WTC11 (cell line): Measurements from ENCODE around the gene ROR2. TPM values are rescaled to one million over a fixed set of nuclear protein-coding genes. Genes with fewer than 3 reads are reported as not detected.

Source experiments
- ATAC-seq: fragments of 200-7000 bp; cut with Tn5 transposase; 2 replicates; pipeline ENCODE4 v1.10.0; 2021; ENCODE audit warnings: mild to moderate bottlenecking, moderate library complexity
- CTCF ChIA-PET: fragments of 300-600 bp; sonication (Branson Sonifier 250); formaldehyde crosslinking; loops from one replicate; lab custom pipeline; 2021; ENCODE audit warnings: antibody characterized with exemption; lab: Charles Lee
- POLR2A ChIA-PET: fragments of 350-600 bp; sonication (Branson Sonifier 250); formaldehyde crosslinking; loops from one replicate; lab custom pipeline; 2021; ENCODE audit warnings: antibody characterized with exemption; lab: Charles Lee
- DNase-seq: peaks from one replicate; pipeline ENCODE4 v3.0.0; 2021; ENCODE audit warnings: low spot score
- H3K27ac Mint-ChIP-seq: 2 replicates; pipeline ENCODE4 v1.8.0; 2021; ENCODE audit warnings: mixed read lengths
- H3K27me3 Mint-ChIP-seq: 2 replicates; pipeline ENCODE4 v1.8.0; 2021; ENCODE audit warnings: low read depth, mild to moderate bottlenecking, moderate library complexity, mixed read lengths
- H3K36me3 Mint-ChIP-seq: 2 replicates; pipeline ENCODE4 v1.8.0; 2021; ENCODE audit warnings: mixed read lengths
- H3K4me1 Mint-ChIP-seq: 2 replicates; pipeline ENCODE4 v1.8.0; 2022; ENCODE audit warnings: mixed read lengths
- H3K4me3 Mint-ChIP-seq: 2 replicates; pipeline ENCODE4 v1.8.0; 2021; ENCODE audit warnings: mild to moderate bottlenecking, moderate library complexity, mixed read lengths
- H3K9me3 Mint-ChIP-seq: 2 replicates; pipeline ENCODE4 v1.8.0; 2021; ENCODE audit warnings: mixed read lengths
- AR ChIP-seq: fragments of 250-450 bp; sonication (Bioruptor Pico); IDR thresholded peaks from 2 replicates; pipeline ENCODE4 v1.9.0; 2021; ENCODE audit warnings: mild to moderate bottlenecking
- ARID4B ChIP-seq: sonication (generic); formaldehyde crosslinking; IDR thresholded peaks from 2 replicates; pipeline ENCODE4 v1.8.0; 2023; ENCODE audit warnings: missing genetic modification reagents, mild to moderate bottlenecking, borderline replicate concordance
- CREM ChIP-seq: sonication (generic); formaldehyde crosslinking; IDR thresholded peaks from 2 replicates; pipeline ENCODE4 v1.8.1; 2022; ENCODE audit warnings: mild to moderate bottlenecking, missing genetic modification reagents, moderate library complexity
- E2F4 ChIP-seq: sonication (generic); formaldehyde crosslinking; IDR thresholded peaks from 2 replicates; pipeline ENCODE4 v1.8.1; 2022; ENCODE audit warnings: low read depth, mild to moderate bottlenecking, moderate library complexity, missing genetic modification reagents, borderline replicate concordance
- E2F5 ChIP-seq: sonication (generic); formaldehyde crosslinking; IDR thresholded peaks from 2 replicates; pipeline ENCODE4 v1.8.1; 2022; ENCODE audit warnings: mild to moderate bottlenecking, moderate library complexity, missing genetic modification reagents
- GRHL2 ChIP-seq: fragments of 250-450 bp; sonication (Bioruptor Pico); IDR thresholded peaks from 2 replicates; pipeline ENCODE4 v1.8.0; 2022; ENCODE audit warnings: mild to moderate bottlenecking, moderate library complexity; ENCODE audit not compliant: insufficient replicate concordance, severe bottlenecking
- HMGA2 ChIP-seq: fragments of 250-450 bp; sonication (Bioruptor Pico); IDR thresholded peaks from 2 replicates; pipeline ENCODE4 v1.4.0; 2021; ENCODE audit warnings: mild to moderate bottlenecking, moderate library complexity
- JUN ChIP-seq: sonication (generic); formaldehyde crosslinking; IDR thresholded peaks from 2 replicates; pipeline ENCODE4 v1.8.0; 2023; ENCODE audit warnings: mild to moderate bottlenecking, missing genetic modification reagents
- MAX ChIP-seq: sonication (generic); formaldehyde crosslinking; IDR thresholded peaks from 2 replicates; pipeline ENCODE4 v1.8.0; 2022; ENCODE audit warnings: mild to moderate bottlenecking, missing genetic modification reagents
- PREB ChIP-seq: sonication (generic); formaldehyde crosslinking; IDR thresholded peaks from 2 replicates; pipeline ENCODE4 v1.8.1; 2022; ENCODE audit warnings: mild to moderate bottlenecking, missing genetic modification reagents, moderate library complexity, borderline replicate concordance
- SOX15 ChIP-seq: fragments of 250-450 bp; sonication (Bioruptor Pico); IDR thresholded peaks from 2 replicates; pipeline ENCODE4 v1.9.0; 2021; ENCODE audit warnings: mild to moderate bottlenecking
- USF2 ChIP-seq: sonication (generic); formaldehyde crosslinking; IDR thresholded peaks from 2 replicates; pipeline ENCODE4 v1.8.1; 2023; ENCODE audit warnings: mild to moderate bottlenecking, missing genetic modification reagents, moderate library complexity
- ZBTB43 ChIP-seq: sonication (generic); formaldehyde crosslinking; IDR thresholded peaks from 2 replicates; pipeline ENCODE4 v1.8.1; 2023; ENCODE audit warnings: mild to moderate bottlenecking, missing genetic modification reagents
- ZNF121 ChIP-seq: sonication (generic); formaldehyde crosslinking; IDR thresholded peaks from 2 replicates; pipeline ENCODE4 v1.8.0; 2023; ENCODE audit warnings: missing genetic modification reagents
- ZNF317 ChIP-seq: sonication (generic); formaldehyde crosslinking; IDR thresholded peaks from 2 replicates; pipeline ENCODE4 v1.8.1; 2023; ENCODE audit warnings: low read depth, mild to moderate bottlenecking, moderate library complexity, missing genetic modification reagents, borderline replicate concordance
- ZNF423 ChIP-seq: fragments of 250-450 bp; sonication (Bioruptor Pico); IDR thresholded peaks from 2 replicates; pipeline ENCODE4 v2.1.2; 2022; ENCODE audit warnings: mild to moderate bottlenecking, moderate library complexity
- ZNF671 ChIP-seq: fragments of 250-450 bp; sonication (Bioruptor Pico); IDR thresholded peaks from 2 replicates; pipeline ENCODE4 v1.8.0; 2021; ENCODE audit warnings: mild to moderate bottlenecking
- total RNA-seq: library from RNA; stranded (reverse); gene quantifications from 3 replicates; pipeline ENCODE4 v1.2.3, GENCODE V29; 2021

ROR2 gene
- total RNA-seq, 1 experiment from 2014 or later = 19.8 TPM

GRCh38 chr9:91659529-91660495 is 290.2 kb downstream of the ROR2 start:
- no peak overlapping the region for H3K27ac Mint-ChIP-seq
- no peaks in the 10 kb centered on the region for H3K36me3 Mint-ChIP-seq
- DNase-seq (peak; percentile 46), ATAC-seq (peak; percentile 99)
- CTCF ChIA-PET = interaction anchor here (0.5 to 1.9 kb wide), 13 partner anchors 22 to 745 kb away, joined by 3 to 15 read pairs (median 3); no protein-coding TSS in a partner anchor
- POLR2A ChIA-PET = no interaction called here
- no peak overlapping the region for H3K4me3 Mint-ChIP-seq
- peaks cover 14% of the 10 kb centered on the region for H3K4me1 Mint-ChIP-seq
- peaks cover 3% of the 10 kb centered on the region; the same call in 1 of the 2 replicates for H3K27me3 Mint-ChIP-seq
- TF ChIP-seq ZNF317 (no peak), ZBTB43 (CRISPR knock-in tag) (no peak), PREB (CRISPR knock-in tag) (no peak), E2F4 (CRISPR knock-in tag) (no peak), GRHL2 (CRISPR knock-in tag) (no peak), CREM (CRISPR knock-in tag) (no peak), ZNF121 (CRISPR knock-in tag) (no peak), HMGA2 (CRISPR knock-in tag) (no peak), USF2 (no peak), MAX (CRISPR knock-in tag) (no peak)
- TF ChIP-seq, all 79 proteins: peak for 0
- H3K9me3 Mint-ChIP-seq = no peaks in the 10 kb centered on the region

- Mint-ChIP-seq H3K36me3 (no peaks in the 10 kb centered on the region), H3K4me3 (no peak overlapping the region), H3K27me3 (peaks cover 3% of the 10 kb centered on the region; the same call in 1 of the 2 replicates), H3K9me3 (no peaks in the 10 kb centered on the region), H3K4me1 (peaks cover 14% of the 10 kb centered on the region), H3K27ac (no peak overlapping the region)
- DNase-seq = no peak
- CTCF ChIA-PET = interaction anchor here (0.8 to 1.9 kb wide), 10 partner anchors 23 to 744 kb away, joined by 3 to 15 read pairs (median 4); no protein-coding TSS in a partner anchor
- POLR2A ChIA-PET = no interaction called here
- no peak for ATAC-seq
- TF ChIP-seq AR = no peak
- TF ChIP-seq ZNF423 (CRISPR knock-in tag) = no peak
- TF ChIP-seq JUN (CRISPR knock-in tag) = no peak
- TF ChIP-seq ARID4B (CRISPR knock-in tag) = no peak
- TF ChIP-seq SOX15 (CRISPR knock-in tag) = no peak
- no peak for TF ChIP-seq E2F5 (CRISPR knock-in tag)
- TF ChIP-seq ZNF671 (CRISPR knock-in tag) = no peak
These were observed 291.4 kb downstream of the ROR2 start for GRCh38 chr9:91658513-91659105.
